H1 (cell line): ENCODE measurements around the gene CNOT2. TPM values are rescaled to one million over a fixed set of nuclear protein-coding genes. Genes with fewer than 3 reads are reported as not detected.

Experiments
- CTCF ChIA-PET: fragments of 300-600 bp; sonication (Branson Sonifier 250); formaldehyde crosslinking; loops from one replicate; lab custom pipeline; 2021; ENCODE audit not compliant: partially characterized antibody; lab: Charles Lee
- POLR2A ChIA-PET: fragments of 300-600 bp; sonication (Branson Sonifier 250); formaldehyde crosslinking; loops from one replicate; lab custom pipeline; 2021; ENCODE audit warnings: inconsistent platforms; ENCODE audit not compliant: partially characterized antibody; lab: Charles Lee
- DNase-seq, 2 experiments: peaks; one replicate each; pipeline versions ENCODE4 v3.0.0 to v3.0.0-alpha.2; 2010 to 2022; ENCODE audit warnings: low spot score in 2 of 2, low read depth in 1 of 2, mixed read lengths in 1 of 2
- FAIRE-seq: peaks from 2 replicates; lab custom pipeline; 2011; peaks lifted over from hg19 to GRCh38; lab: Jason Lieb, UNC
- H2AFZ ChIP-seq: 2 replicates; pipeline ENCODE4 v1.8.1; 2012; ENCODE audit warnings: low read length, inconsistent platforms
- H2AK5ac ChIP-seq: 2 replicates; pipeline ENCODE4 v1.6.1; 2013; ENCODE audit warnings: low read depth, low read length
- H2BK120ac ChIP-seq: replicated peaks from 2 replicates; pipeline ENCODE3; 2013; ENCODE audit warnings: low read depth, low read length, inconsistent platforms
- H2BK12ac ChIP-seq: 2 replicates; pipeline ENCODE4 v1.6.1; 2013; ENCODE audit warnings: low read depth, low read length
- H2BK15ac ChIP-seq: 2 replicates; pipeline ENCODE4 v1.6.1; 2013; ENCODE audit warnings: low read length
- H2BK20ac ChIP-seq: 2 replicates; pipeline ENCODE4 v1.6.1; 2013; ENCODE audit warnings: low read length
- H2BK5ac ChIP-seq: 2 replicates; pipeline ENCODE4 v1.6.1; 2013; ENCODE audit warnings: low read depth, low read length
- H3K14ac ChIP-seq: 2 replicates; pipeline ENCODE4 v1.6.1; 2013; ENCODE audit warnings: inconsistent platforms; ENCODE audit not compliant: insufficient read length
- H3K18ac ChIP-seq: 2 replicates; pipeline ENCODE4 v1.6.1; 2013; ENCODE audit warnings: low read length; ENCODE audit errors: extremely low read depth
- H3K23ac ChIP-seq: 2 replicates; pipeline ENCODE4 v1.6.1; 2013; ENCODE audit warnings: inconsistent platforms; ENCODE audit not compliant: insufficient read length
- H3K23me2 ChIP-seq: 2 replicates; pipeline ENCODE4 v1.6.1; 2013; ENCODE audit warnings: low read depth, low read length
- H3K27ac ChIP-seq: 2 replicates; pipeline ENCODE4 v1.6.1; 2011; ENCODE audit warnings: low read depth, low read length, inconsistent platforms
- H3K27me3 ChIP-seq, 4 experiments: replicated peaks in 1 of 4; 1 replicate in 1 of 4; 2 replicates in 3 of 4; pipeline versions ENCODE4 v1.6.1 to v1.8.1; 2011 to 2013; ENCODE audit warnings: low read length in 3 of 4, mild to moderate bottlenecking in 3 of 4, inconsistent platforms in 2 of 4, mixed read lengths in 2 of 4, moderate library complexity in 1 of 4; ENCODE audit not compliant: control insufficient read depth in 3 of 4, insufficient read depth in 3 of 4; ENCODE audit errors: extremely low read depth in 1 of 4
- H3K36me3 ChIP-seq, 4 experiments: 2 replicates each; pipeline versions ENCODE4 v1.6.1 to v1.8.1; 2011 to 2013; ENCODE audit warnings: mild to moderate bottlenecking in 4 of 4, low read length in 3 of 4, moderate library complexity in 2 of 4, control low read depth in 1 of 4, inconsistent platforms in 1 of 4; ENCODE audit not compliant: insufficient read depth in 4 of 4, control insufficient read depth in 2 of 4
- H3K4ac ChIP-seq: replicated peaks from 2 replicates; pipeline ENCODE3; 2013; ENCODE audit warnings: low read length, low read depth, mixed read lengths, inconsistent platforms; ENCODE audit not compliant: insufficient read length
- H3K4me1 ChIP-seq, 4 experiments: replicated peaks in 1 of 4; 1 replicate in 1 of 4; 2 replicates in 3 of 4; pipeline versions ENCODE4 v1.6.1 to v1.8.1; 2011 to 2013; ENCODE audit warnings: low read length in 3 of 4, inconsistent platforms in 2 of 4, mixed read lengths in 1 of 4; ENCODE audit not compliant: insufficient read depth in 4 of 4, control insufficient read depth in 3 of 4
- H3K4me2 ChIP-seq, 2 experiments: 2 replicates each; pipeline versions ENCODE4 v1.6.1 to v1.8.1; 2011 to 2013; ENCODE audit warnings: low read depth in 2 of 2, low read length in 2 of 2, control low read depth in 1 of 2, inconsistent platforms in 1 of 2, mild to moderate bottlenecking in 1 of 2; ENCODE audit not compliant: insufficient read depth in 1 of 2
- H3K4me3 ChIP-seq, 4 experiments: fragments of 200-600, 300-600 bp in 1 of 4; sonication (generic), shearing (Covaris generic), sonication (Bioruptor Twin) in 1 of 4; 2 replicates each; pipeline versions ENCODE4 v1.5.1 to v1.8.1; 2011 to 2016; ENCODE audit warnings: low read length in 4 of 4, low read depth in 3 of 4, control low read depth in 2 of 4, inconsistent platforms in 2 of 4, mild to moderate bottlenecking in 2 of 4, mixed read lengths in 1 of 4, moderate library complexity in 1 of 4; ENCODE audit not compliant: insufficient read depth in 2 of 4; ENCODE audit errors: extremely low read depth in 1 of 4
- H3K56ac ChIP-seq: replicated peaks from 2 replicates; pipeline ENCODE3; 2013; ENCODE audit warnings: low read depth, mild to moderate bottlenecking, mixed read lengths, low read length, inconsistent platforms; ENCODE audit not compliant: insufficient read length
- H3K79me1 ChIP-seq: 2 replicates; pipeline ENCODE4 v1.6.1; 2013; ENCODE audit warnings: low read depth, low read length, control low read depth
- H3K79me2 ChIP-seq, 2 experiments: 2 replicates each; pipeline versions ENCODE4 v1.6.1 to v1.8.1; 2012 to 2013; ENCODE audit warnings: low read length in 2 of 2, mild to moderate bottlenecking in 2 of 2, inconsistent platforms in 1 of 2; ENCODE audit not compliant: insufficient read depth in 2 of 2, control insufficient read depth in 1 of 2
- H3K9ac ChIP-seq, 4 experiments: replicated peaks in 1 of 4; 1 replicate in 1 of 4; 2 replicates in 3 of 4; pipeline versions ENCODE4 v1.6.1 to v1.8.1; 2011 to 2013; ENCODE audit warnings: low read depth in 3 of 4, low read length in 3 of 4, control low read depth in 2 of 4, mild to moderate bottlenecking in 2 of 4, moderate library complexity in 2 of 4, inconsistent platforms in 1 of 4; ENCODE audit errors: extremely low read depth in 1 of 4
- H3K9me3 ChIP-seq, 2 experiments: 2 replicates each; pipeline versions ENCODE4 v1.6.1 to v1.8.1; 2012 to 2013; ENCODE audit warnings: mild to moderate bottlenecking in 2 of 2, moderate library complexity in 2 of 2, control low read depth in 1 of 2, inconsistent platforms in 1 of 2, low read depth in 1 of 2, low read length in 1 of 2, mixed read lengths in 1 of 2; ENCODE audit not compliant: insufficient read depth in 2 of 2
- H4K20me1 ChIP-seq, 2 experiments: replicated peaks in 1 of 2; 2 replicates each; pipeline versions ENCODE3 to v1.8.1; 2011 to 2013; ENCODE audit warnings: inconsistent platforms in 2 of 2, low read length in 2 of 2, mild to moderate bottlenecking in 1 of 2; ENCODE audit not compliant: insufficient read depth in 2 of 2, control insufficient read depth in 1 of 2
- H4K5ac ChIP-seq: 2 replicates; pipeline ENCODE4 v1.6.1; 2013; ENCODE audit warnings: low read length, low read depth, mixed read lengths, inconsistent platforms; ENCODE audit not compliant: insufficient read length
- H4K8ac ChIP-seq: 2 replicates; pipeline ENCODE4 v1.8.0; 2013; ENCODE audit warnings: mild to moderate bottlenecking, moderate library complexity, low read length, inconsistent platforms; ENCODE audit not compliant: insufficient read depth; ENCODE audit errors: extremely low read depth
- H4K91ac ChIP-seq: replicated peaks from 2 replicates; pipeline ENCODE3; 2013; ENCODE audit warnings: low read length, mixed read lengths, inconsistent platforms; ENCODE audit not compliant: insufficient read length
- CBX5 ChIP-seq: fragments of 300-800, 300-1000 bp; sonication (generic); IDR thresholded peaks from 2 replicates; pipeline ENCODE4 v1.7.1; 2016; ENCODE audit warnings: antibody characterized with exemption, low read length, low read depth
- EGR1 ChIP-seq: IDR thresholded peaks from 2 replicates; pipeline ENCODE4 v1.6.1; 2011; ENCODE audit warnings: low read depth, low read length, borderline replicate concordance
- EP300 ChIP-seq, 2 experiments: IDR thresholded peaks; 1 replicate in 1 of 2; 2 replicates in 1 of 2; pipeline ENCODE4 v1.6.1; 2011 to 2012; ENCODE audit warnings: low read depth in 2 of 2, low read length in 2 of 2, mild to moderate bottlenecking in 2 of 2, borderline replicate concordance in 1 of 2, inconsistent platforms in 1 of 2, moderate library complexity in 1 of 2
- EZH2 ChIP-seq: fragments of 200-600 bp; sonication (generic); IDR thresholded peaks from 2 replicates; pipeline ENCODE4 v1.7.1; 2012; ENCODE audit warnings: low read depth, mild to moderate bottlenecking, moderate library complexity, low read length, inconsistent platforms; ENCODE audit not compliant: severe bottlenecking
- HDAC2 ChIP-seq, 2 experiments: fragments of 300-600 bp in 1 of 2; sonication (generic) in 1 of 2; IDR thresholded peaks; 2 replicates each; pipeline ENCODE4 v1.6.1; 2011 to 2012; ENCODE audit warnings: low read depth in 2 of 2, low read length in 2 of 2, mild to moderate bottlenecking in 2 of 2, moderate library complexity in 2 of 2, borderline replicate concordance in 1 of 2, inconsistent platforms in 1 of 2
- HDAC6 ChIP-seq: IDR thresholded peaks from one replicate; pipeline ENCODE4 v1.7.1; 2012; ENCODE audit warnings: low read depth, mild to moderate bottlenecking, inconsistent platforms, low read length, moderate library complexity
- JUN ChIP-seq: IDR thresholded peaks from 2 replicates; pipeline ENCODE4 v1.6.1; 2011; ENCODE audit warnings: low read depth, mild to moderate bottlenecking, improper control_type of control experiment, low read length
- KDM5A ChIP-seq: fragments of 200-600 bp; IDR thresholded peaks from 2 replicates; pipeline ENCODE4 v1.7.1; 2012; ENCODE audit warnings: mild to moderate bottlenecking, low read length, inconsistent platforms, mixed read lengths
- POLR2AphosphoS5 ChIP-seq: IDR thresholded peaks from 2 replicates; pipeline ENCODE4 v1.6.1; 2011; ENCODE audit warnings: low read depth, low read length
- RAD21 ChIP-seq, 2 experiments: IDR thresholded peaks in 1 of 2; conservative IDR thresholded peaks in 1 of 2; 2 replicates each; pipeline ENCODE4 v1.6.1; 2011; ENCODE audit warnings: low read depth in 2 of 2, low read length in 2 of 2, improper control_type of control experiment in 1 of 2, inconsistent platforms in 1 of 2, mild to moderate bottlenecking in 1 of 2, moderate library complexity in 1 of 2
- RFX5 ChIP-seq: IDR thresholded peaks from 2 replicates; pipeline ENCODE4 v1.6.1; 2011; ENCODE audit warnings: low read depth, low read length, improper control_type of control experiment, borderline replicate concordance
- SIRT6 ChIP-seq: IDR thresholded peaks from one replicate; pipeline ENCODE4 v1.7.1; 2012; ENCODE audit warnings: low read length, inconsistent platforms
- SP1 ChIP-seq: IDR thresholded peaks from 2 replicates; pipeline ENCODE4 v1.6.1; 2011; ENCODE audit warnings: low read depth, low read length
- TCF12 ChIP-seq: IDR thresholded peaks from 2 replicates; pipeline ENCODE4 v1.6.1; 2011; ENCODE audit warnings: low read depth, mild to moderate bottlenecking, low read length
- WGBS, 2 experiments: shearing (Covaris generic) in 1 of 2; methylation state at CpG; one replicate each; pipeline versions ENCODE4 v1.1.6 to v1.1.7; 2013 to 2015; ENCODE audit warnings: low lambda C conversion rate in 2 of 2, mixed read lengths in 2 of 2, inconsistent platforms in 1 of 2, low coverage in 1 of 2, missing lambda C conversion rate in 1 of 2; ENCODE audit not compliant: insufficient replicate concordance in 2 of 2, insufficient coverage in 1 of 2, insufficient read length in 1 of 2; ENCODE audit errors: extremely low coverage in 1 of 2, missing lambda C conversion rate in 1 of 2; 5-methylcytosine and 5-hydroxymethylcytosine counted together
- polyA plus RNA-seq, 7 experiments: library from polyadenylated mRNA; depleted of rRNA in 3 of 7; stranded (reverse) in 5 of 7; unstranded in 2 of 7; fragments of >200 nt in 5 of 7; fragments of 200-250 nt in 2 of 7; gene quantifications; 1 replicate in 5 of 7; 2 replicates in 1 of 7; 4 replicates in 1 of 7; pipeline versions ENCODE4 v1.2.1 to v1.2.3, GENCODE V29; 2011 to 2013; ENCODE audit warnings: missing spikeins in 2 of 7, mixed read lengths in 2 of 7
- total RNA-seq: library from RNA; stranded (reverse); fragmentation: NEBNext Ultra II Directional; extraction: Animal tissue kit (Norgen Biotek cat#: 25700); gene quantifications from 2 replicates; pipeline ENCODE4 v1.2.1, GENCODE V29; 2021

CNOT2 gene
- total and polyA plus RNA-seq, 2 of the 8 experiments (the other 6 are each of a cell fraction or from before 2014, with no cell fraction given) = 61.2 to 64.8 TPM

DNA sequence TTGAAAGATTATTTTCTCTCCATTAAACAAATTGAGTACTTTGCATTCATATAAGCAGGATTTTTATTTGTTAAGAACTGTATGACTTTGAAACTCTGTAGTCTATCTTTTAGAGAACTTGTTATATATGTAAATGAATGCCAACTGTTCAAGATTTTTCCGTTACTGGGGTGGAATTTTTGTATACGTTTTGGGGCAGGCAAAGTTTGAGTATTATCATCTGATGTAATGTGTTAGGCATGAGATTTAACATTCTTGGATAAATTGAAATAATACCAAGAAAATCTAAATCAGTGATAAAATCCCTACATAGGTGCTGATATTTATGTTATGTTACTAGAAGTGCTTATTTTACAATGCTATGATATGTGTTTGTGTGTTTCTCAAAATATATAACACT, 8.4 kb downstream of the CNOT2 start:
- Histone ChIP-seq H3K18ac (no peak overlapping the region), H2BK20ac (no peak overlapping the region), H3K27me3 (no peaks in the 10 kb centered on the region), H2BK15ac (no peak overlapping the region), H3K4me2 (no peak overlapping the region), H3K23ac (no peak overlapping the region), H3K4me1 (peaks cover 0 to 11% (median 0%) of the 10 kb centered on the region in 4 experiments; a peak in 1 of 7 replicates), H3K23me2 (no peaks in the 10 kb centered on the region), H2BK120ac (no peak overlapping the region), H2BK12ac (no peak overlapping the region), H4K20me1 (peaks cover 0 to 19% of the 10 kb centered on the region in 2 experiments), H4K5ac (no peak overlapping the region), H3K36me3 (no peaks in the 10 kb centered on the region; a peak in 1 of 8 replicates), H3K27ac (no peak overlapping the region), H3K79me1 (no peaks in the 10 kb centered on the region; the same call in 1 of the 2 replicates), H2AK5ac (no peak overlapping the region), H4K8ac (no peak overlapping the region), H2AFZ (no peak overlapping the region), H3K14ac (no peak overlapping the region), H3K9me3 (no peaks in the 10 kb centered on the region), H3K9ac (no peak overlapping the region), H2BK5ac (no peak overlapping the region), H3K4me3 (no peak overlapping the region), H3K4ac (no peak overlapping the region), H4K91ac (no peak overlapping the region), H3K56ac (no peak overlapping the region), H3K79me2 (peaks cover 13 to 98% of the 10 kb centered on the region in 2 experiments)
- 90% methylated on average over 2 of the region's 2 CpGs; no CpG with 5 or more reads in 1 of the 2 experiments for WGBS, 2 experiments
- POLR2A ChIA-PET = interaction anchor here (1.0 to 2.6 kb wide), 2 partner anchors 9 kb away, joined by 3 to 13 read pairs; partner anchors contain the start of gene CNOT2
- FAIRE-seq (no peak), DNase-seq (no peak)
- CTCF ChIA-PET = no interaction called here
- TF ChIP-seq KDM5A = no peak
- TF ChIP-seq RAD21 (IDR thresholded peaks at IDR 0.05 in 1 of 2, conservative IDR thresholded peaks at IDR 0.05 in 1 of 2; ENCODE audit: low read depth in 2 of 2, low read length in 2 of 2) = no peak
- TF ChIP-seq HDAC6 = no peak
- no peak for TF ChIP-seq POLR2AphosphoS5
- no peak for TF ChIP-seq HDAC2 (IDR thresholded peaks at IDR 0.05; ENCODE audit: borderline replicate concordance in 1 of 2, low read depth in 2 of 2, low read length in 2 of 2)
- TF ChIP-seq RFX5 = no peak
- no peak for TF ChIP-seq SIRT6
- no peak for TF ChIP-seq TCF12
- TF ChIP-seq SP1 = no peak
- no peak for TF ChIP-seq EGR1
- no peak for TF ChIP-seq EZH2
- TF ChIP-seq JUN = no peak
- no peak for TF ChIP-seq CBX5
- no peak for TF ChIP-seq EP300 (IDR thresholded peaks at IDR 0.05; ENCODE audit: borderline replicate concordance in 1 of 2, low read depth in 2 of 2, low read length in 2 of 2)
